Measurements from ENCODE around the gene CTNNBIP1.

DNA sequence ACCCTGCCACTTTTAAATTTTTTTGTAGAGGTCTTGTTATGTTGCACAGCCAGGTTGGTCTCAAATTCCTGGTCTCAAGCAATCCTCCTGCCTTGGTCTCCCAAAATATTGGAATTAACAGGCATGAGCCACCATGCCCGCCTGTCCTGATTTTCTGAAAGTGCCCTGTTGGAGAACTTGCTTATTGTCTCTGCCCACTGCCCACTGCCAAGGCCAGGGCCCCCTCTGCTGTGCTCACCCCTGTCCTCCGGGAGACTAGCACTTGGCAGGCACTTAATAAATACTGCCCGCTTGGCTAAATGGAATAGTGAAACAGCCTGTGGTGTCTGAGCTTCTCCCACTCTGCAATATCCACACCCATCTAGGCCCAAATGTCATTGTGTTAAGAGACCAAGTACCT lies 35.7 kb downstream of the CTNNBIP1 start:
- TF ChIP-seq ZNF777 (tag by site-specific recombination; IDR thresholded peaks at IDR 0.05; ENCODE audit: borderline replicate concordance) (no peak), ZNF311 (tag by site-specific recombination; IDR thresholded peaks at IDR 0.05; ENCODE audit: borderline replicate concordance) (no peak), ZBTB21 (tag by site-specific recombination; IDR thresholded peaks at IDR 0.05) (no peak), ZNF324 (tag by site-specific recombination; IDR thresholded peaks at IDR 0.05) (no peak), TCF7L2 (IDR thresholded peaks at IDR 0.05; ENCODE audit: borderline replicate concordance, low read depth, low read length) (no peak), ZNF132 (tag by site-specific recombination; IDR thresholded peaks at IDR 0.05; ENCODE audit: borderline replicate concordance) (no peak), ZNF112 (tag by site-specific recombination; IDR thresholded peaks at IDR 0.05) (no peak), ZNF37A (tag by site-specific recombination; IDR thresholded peaks at IDR 0.05) (no peak)
- TF ChIP-seq, protein P1, sequence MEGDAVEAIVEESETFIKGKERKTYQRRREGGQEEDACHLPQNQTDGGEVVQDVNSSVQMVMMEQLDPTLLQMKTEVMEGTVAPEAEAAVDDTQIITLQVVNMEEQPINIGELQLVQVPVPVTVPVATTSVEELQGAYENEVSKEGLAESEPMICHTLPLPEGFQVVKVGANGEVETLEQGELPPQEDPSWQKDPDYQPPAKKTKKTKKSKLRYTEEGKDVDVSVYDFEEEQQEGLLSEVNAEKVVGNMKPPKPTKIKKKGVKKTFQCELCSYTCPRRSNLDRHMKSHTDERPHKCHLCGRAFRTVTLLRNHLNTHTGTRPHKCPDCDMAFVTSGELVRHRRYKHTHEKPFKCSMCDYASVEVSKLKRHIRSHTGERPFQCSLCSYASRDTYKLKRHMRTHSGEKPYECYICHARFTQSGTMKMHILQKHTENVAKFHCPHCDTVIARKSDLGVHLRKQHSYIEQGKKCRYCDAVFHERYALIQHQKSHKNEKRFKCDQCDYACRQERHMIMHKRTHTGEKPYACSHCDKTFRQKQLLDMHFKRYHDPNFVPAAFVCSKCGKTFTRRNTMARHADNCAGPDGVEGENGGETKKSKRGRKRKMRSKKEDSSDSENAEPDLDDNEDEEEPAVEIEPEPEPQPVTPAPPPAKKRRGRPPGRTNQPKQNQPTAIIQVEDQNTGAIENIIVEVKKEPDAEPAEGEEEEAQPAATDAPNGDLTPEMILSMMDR (tag by site-specific recombination; IDR thresholded peaks at IDR 0.05), result no peak
- TF ChIP-seq, protein P2, sequence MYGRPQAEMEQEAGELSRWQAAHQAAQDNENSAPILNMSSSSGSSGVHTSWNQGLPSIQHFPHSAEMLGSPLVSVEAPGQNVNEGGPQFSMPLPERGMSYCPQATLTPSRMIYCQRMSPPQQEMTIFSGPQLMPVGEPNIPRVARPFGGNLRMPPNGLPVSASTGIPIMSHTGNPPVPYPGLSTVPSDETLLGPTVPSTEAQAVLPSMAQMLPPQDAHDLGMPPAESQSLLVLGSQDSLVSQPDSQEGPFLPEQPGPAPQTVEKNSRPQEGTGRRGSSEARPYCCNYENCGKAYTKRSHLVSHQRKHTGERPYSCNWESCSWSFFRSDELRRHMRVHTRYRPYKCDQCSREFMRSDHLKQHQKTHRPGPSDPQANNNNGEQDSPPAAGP (tag by site-specific recombination; IDR thresholded peaks at IDR 0.05), result no peak
- TF ChIP-seq, protein P3, sequence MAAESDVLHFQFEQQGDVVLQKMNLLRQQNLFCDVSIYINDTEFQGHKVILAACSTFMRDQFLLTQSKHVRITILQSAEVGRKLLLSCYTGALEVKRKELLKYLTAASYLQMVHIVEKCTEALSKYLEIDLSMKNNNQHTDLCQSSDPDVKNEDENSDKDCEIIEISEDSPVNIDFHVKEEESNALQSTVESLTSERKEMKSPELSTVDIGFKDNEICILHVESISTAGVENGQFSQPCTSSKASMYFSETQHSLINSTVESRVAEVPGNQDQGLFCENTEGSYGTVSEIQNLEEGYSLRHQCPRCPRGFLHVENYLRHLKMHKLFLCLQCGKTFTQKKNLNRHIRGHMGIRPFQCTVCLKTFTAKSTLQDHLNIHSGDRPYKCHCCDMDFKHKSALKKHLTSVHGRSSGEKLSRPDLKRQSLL (tag by site-specific recombination; IDR thresholded peaks at IDR 0.05), result no peak

Data from HEK293 (cell line).